Activated CD4-positive, CD25-positive, alpha-beta regulatory T cell treated with anti-CD3 and anti-CD28 coated beads, Interleukin-2, amount 50 U/mL, for 72 hours (primary cell): ENCODE data around the gene MEGF8.
A peak's percentile ranks its signal among the peaks of the same experiment; 100 is the strongest.

ENCODE experiments used
- DNase-seq: peaks from one replicate; pipeline ENCODE4 v3.0.0; 2021

Gene MEGF8

DNA sequence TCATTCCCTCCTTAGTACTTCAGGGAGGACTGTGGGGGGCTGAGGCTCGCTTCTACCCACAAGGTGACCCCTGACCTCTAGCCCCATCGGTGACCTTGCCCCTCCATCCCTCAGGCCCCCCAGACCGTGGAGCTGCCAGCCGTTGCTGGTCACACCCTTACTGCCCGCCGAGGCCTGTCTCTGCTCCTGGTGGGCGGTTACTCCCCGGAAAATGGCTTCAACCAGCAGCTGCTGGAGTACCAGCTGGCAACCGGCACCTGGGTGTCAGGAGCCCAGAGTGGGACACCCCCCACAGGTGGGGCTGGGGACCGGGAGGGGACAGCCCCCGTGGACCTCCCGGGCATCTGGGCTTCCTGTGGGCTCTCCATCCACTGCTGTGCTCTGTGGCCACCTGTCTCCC, 31.9 kb downstream of the MEGF8 start:
- DNase-seq, result no peak

DNA sequence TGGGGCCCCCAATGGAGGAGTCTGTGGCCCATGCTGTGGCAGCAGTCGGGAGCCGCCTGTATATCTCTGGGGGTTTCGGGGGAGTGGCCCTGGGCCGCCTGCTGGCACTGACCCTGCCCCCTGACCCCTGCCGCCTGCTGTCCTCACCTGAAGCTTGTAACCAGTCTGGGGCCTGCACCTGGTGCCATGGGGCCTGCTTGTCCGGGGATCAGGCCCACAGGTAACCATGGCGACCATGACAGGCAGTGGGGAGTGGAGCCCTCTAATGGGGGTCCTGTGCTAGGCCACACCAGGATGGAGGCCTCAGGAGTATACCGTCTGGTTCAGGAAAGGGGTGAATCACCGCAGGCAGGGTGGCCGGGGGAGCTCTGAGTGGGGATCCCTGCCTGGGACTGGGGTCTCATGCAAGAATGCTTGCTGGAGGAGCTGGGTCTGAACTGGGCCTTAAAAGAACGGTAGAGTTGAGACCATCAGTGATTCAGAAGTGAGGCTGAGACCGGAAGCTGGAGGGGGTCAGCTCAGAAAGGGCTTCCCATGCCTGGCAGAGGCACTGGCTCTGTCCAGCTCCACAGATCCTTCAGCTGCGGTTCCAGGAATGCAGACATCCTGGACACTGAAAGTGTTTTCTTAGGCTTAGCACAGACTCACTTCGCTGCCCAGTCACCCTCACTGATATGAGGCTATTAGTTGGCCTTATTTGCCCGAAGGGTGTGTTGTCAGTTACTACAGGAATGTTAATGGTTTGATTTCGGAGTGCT, 35.5 kb downstream of the MEGF8 start:
- no peak for DNase-seq

DNA sequence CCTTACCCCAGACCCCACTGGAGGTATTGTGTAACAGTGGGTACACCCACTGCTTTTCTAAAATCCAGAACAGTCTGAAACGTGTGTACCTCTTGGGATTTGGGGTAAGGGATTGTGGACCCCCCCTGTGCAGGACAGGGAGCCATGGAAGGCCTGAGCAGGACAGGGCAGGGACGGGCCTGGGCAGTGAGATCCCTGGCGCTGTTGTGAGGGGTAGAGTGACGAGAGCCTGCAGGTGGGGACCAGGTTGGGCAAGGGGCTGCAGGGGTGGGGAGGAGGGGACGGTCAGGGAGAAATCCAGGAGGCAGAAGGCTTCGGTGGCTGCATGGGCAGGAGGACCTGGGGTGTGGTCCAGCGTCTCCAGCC, 36.1 kb downstream of the MEGF8 start:
- no peak for DNase-seq

DNA sequence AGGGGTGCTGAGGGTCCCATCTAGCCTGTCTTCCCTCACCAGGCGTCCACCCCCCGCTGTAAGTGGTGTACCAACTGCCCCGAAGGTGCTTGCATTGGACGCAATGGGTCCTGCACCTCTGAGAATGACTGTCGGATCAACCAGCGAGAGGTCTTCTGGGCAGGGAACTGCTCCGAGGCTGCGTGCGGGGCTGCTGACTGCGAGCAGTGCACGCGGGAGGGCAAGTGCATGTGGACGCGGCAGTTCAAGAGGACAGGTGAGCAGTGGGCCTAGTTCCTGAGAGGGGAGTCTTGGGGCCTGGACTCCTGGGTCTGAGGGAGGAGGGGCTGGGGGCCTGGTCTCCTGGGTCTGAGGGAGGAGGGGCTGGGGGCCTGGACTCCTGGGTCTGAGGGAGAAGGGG, 36.9 kb downstream of the MEGF8 start:
- DNase-seq, result no peak

DNA sequence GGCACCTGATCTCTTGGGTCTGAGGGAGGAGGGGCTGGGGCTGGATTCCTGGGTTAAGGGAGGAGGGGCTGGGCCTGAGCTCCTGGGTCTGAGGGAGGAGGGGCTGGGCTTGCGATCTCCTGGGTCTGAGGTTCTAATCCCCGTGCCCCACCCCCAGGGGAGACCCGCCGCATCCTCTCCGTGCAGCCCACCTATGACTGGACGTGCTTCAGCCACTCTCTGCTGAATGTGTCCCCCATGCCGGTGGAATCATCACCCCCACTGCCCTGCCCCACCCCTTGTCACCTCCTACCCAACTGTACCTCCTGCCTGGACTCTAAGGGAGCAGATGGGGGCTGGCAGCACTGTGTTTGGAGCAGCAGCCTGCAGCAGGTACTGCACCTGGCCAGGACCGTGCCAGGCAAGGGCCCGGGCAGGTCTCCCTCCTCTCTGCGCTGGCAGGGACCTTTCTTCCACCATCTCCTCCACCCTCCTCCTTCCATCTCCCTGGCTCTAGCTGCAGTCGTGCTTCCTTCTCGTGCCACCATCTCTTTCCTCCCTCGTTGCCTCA, 37.5 kb downstream of the MEGF8 start:
- no peak for DNase-seq

DNA sequence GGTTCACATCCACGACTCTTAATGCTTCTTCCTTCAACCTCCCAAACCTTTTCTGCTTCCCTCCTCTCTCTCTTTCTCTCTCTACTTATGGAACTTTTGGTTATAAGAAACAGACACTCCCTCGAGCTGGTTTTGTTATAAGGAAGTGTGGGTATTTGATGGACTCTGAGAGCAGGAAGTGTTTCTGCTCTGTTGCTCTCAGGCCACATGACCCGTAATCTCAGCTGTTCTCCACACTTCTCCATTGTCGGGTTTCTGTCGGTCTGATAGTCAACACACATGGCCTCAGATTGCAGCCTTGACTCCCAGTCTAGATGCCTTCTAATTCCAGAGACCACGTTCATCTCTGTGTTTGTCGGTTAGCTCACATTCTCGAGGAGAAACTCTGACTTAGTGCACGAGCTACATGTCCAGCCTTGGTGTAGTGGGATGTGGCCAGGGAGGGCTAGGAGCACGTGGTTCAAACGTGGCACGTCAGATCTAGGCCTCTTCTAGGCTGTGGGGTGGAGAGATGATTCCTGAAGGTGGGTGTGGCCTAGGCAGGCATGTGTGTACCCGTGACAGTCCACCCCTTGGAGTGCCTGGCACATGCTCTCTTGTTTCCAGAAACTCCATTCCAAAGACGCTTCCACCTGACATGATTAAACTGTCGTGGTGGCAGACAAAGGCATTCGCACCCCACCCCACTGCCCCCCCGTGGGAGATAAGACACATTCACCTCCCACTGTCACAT, 38.3 kb downstream of the MEGF8 start:
- no peak for DNase-seq

- no peak for DNase-seq
Measured at GRCh38 chr19:42366673-42367072, 41.2 kb downstream of the MEGF8 start.

DNA sequence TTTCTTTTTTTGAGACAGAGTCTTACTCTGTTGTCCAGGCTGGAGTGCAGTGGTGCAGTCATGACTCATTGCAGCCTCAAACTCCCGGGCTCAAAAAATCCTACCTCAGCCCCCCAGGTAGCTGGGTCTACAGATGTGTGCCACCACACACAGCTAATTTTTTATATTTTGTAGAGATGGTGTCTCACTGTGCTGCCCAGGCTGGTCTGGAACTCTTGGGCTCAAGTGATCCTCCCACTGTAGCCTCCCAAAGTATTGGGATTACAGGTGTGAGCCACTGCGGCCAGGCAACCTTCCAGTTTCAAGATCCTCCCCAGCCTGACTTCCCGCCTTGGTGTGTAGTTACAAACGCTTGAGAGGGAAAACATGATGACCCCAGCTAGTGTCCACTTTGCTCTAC, 42.5 kb downstream of the MEGF8 start:
- no peak for DNase-seq

- no peak for DNase-seq
Measured at GRCh38 chr19:42368360-42368759, 42.9 kb downstream of the MEGF8 start.

- no peak for DNase-seq
Measured at GRCh38 chr19:42368765-42369164, 43.3 kb downstream of the MEGF8 start.

DNA sequence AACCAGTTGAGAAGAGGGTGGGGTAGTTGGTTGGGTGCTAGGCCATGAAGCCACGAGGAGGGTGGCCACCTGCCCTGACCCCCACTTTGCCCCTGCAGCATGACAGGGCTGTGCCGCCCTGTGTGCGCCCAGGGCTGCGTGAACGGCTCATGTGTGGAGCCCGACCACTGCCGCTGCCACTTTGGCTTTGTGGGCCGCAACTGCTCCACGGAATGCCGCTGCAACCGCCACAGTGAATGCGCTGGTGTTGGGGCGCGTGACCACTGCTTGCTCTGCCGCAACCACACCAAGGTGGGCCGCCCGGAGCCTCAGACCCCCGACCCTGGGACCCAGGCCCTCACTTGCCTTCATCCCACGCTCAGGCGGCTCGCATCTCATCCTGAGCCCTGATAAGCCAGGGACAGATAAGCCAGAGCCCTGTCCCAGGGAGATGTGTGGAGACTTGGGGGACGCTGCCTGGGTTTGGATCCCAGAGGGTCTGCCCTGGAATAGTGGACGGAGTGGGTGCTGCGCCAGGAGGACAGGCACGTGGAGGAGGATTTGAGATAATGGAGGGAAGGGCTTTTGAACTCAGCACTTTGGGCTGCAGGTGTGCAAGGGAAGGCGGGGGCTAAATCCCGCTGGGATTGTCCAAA, 44.1 kb downstream of the MEGF8 start:
- no peak for DNase-seq

DNA sequence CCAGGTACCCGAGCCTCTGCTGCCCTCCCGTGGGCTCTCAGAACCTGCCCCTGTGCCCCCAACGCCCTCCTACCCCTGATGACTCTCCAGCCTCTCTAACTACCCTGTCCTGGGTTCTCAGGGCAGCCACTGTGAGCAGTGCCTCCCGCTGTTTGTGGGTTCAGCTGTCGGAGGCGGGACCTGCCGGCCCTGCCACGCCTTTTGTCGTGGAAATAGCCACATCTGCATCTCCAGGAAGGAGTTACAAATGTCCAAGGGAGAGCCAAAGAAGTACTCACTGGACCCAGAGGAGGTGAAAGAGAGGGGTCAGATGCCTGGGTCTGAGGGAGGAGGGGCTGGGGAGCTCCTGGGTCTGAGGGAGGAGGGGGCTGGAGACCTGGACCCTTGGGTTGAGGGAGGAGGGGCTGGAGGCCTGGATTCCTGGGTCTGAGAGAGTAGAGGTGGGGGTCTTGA, 44.7 kb downstream of the MEGF8 start:
- no peak for DNase-seq

DNA sequence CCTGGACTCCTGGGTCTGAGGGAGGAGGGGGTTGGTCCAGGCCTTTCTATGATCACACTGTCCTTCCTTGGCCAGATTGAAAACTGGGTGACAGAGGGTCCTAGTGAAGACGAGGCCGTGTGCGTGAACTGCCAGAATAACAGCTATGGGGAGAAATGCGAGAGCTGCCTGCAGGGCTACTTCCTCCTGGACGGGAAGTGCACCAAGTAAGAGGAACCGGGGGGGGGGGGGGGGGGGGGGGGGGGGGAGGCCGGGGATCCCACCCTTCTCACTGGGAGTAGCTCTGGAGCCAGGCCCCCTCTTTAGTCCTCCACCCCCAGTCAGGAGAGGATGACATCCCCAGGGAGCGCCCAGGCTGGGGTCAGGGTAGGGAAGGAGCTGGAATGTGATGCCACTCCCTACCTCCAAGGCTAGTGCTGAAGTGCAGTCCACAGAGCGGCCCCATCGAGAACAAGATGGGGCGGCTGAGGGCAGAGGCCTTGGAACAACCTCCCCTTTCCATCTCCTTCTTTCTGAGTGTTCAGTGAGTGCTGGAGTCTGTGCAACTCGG, 45.3 kb downstream of the MEGF8 start:
- DNase-seq, result no peak

DNA sequence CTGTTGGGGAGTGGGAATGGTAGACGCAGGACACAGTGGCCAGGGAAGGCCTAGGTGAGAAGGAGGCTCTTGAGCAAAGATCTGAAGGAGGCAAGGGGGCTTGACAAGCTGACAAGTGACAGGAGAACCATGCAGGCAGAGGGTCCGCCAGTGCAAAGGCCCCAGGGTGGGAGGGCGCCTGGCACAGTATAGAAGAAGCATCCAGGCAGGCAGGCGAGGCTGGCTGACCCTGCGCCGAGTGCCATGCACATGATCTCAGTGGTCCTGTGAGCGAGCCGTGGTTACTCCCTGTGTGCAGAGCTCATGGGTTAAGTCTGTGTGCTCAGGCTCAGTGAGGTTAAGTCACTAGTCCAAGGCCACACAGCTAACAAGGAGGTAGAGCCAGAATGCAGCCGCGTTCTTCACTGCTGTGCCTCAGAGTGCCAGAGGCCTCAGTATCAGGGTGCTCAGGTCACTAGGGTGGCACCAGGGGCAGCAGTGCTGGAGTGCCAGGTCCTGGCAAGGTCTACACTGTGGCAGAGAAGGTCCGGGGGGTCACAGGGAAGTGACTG, 49.5 kb downstream of the MEGF8 start:
- DNase-seq, result no peak

- DNase-seq, result no peak
Measured at GRCh38 chr19:42375415-42376176, 50.2 kb downstream of the MEGF8 start.

DNA sequence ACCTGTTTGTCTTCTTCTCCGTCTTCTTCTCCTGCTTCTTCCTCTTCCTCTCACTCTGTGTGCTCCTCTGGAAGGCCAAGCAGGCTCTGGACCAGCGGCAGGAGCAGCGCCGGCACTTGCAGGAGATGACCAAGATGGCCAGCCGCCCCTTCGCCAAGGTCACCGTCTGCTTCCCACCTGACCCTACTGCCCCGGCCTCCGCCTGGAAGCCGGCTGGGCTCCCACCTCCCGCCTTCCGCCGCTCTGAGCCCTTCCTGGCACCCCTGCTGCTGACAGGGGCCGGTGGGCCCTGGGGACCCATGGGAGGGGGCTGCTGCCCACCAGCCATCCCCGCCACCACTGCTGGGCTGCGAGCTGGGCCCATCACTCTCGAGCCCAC, 50.7 kb downstream of the MEGF8 start:
- no peak for DNase-seq

GRCh38 chr19:42378225-42379215, 53.1 kb downstream of the MEGF8 start:
- DNase-seq, result no peak

DNA sequence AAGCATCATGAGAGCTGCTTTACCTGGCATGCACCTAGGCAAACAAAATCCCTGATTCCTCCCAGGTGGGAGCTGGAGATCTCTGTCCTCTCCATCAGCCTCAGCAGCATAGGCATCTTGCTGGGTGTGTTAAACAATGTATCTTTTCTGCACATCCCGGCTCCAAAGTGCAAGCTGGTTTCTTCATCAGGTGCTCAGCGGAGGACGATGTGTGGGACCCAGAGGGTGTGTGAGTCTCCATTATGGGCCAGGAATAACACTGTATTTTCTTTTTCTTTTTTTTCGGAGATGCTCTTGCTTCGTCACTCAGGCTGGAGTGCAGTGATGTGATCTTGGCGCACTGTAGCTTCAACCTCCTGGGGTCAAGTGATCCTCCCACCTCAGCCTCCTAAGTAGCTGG, 54.7 kb downstream of the MEGF8 start:
- no peak for DNase-seq

DNA sequence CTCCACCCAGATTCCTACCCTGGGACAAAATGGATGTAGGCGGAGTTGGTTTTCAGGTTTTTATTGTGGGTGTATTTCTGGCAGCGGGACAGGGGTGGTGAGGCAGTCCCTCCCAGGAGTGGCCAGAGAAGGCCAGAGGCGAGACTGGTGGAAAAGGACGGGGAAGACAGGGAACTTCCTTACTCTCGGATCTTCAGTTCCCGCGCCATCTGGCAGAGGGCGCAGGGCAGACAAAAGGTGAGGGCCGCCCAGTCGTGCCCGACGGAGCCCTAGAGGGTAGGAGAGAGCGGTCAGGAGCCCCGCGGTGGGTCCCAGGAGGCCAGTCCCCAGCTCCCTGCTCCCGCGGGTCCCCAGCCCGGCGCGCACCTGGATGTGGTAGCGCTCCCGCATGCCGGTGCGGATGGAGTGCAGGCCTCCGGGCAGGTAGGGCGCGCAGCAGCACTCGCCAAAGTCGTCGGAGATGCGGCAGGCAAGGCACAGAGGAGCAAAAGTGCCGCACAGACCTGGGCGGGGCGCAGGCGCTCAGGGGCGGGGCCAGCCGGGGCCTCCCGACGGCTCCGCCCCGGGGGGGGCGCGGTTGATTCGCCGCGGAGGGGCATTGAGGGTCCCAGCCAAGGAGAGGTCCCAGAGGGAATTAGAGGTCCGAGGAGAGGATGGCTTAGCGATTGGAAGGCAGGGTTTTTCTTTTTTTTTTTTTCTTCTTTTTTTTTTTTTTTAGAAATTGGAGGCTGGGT, 61.7 kb downstream of the MEGF8 start:
- peak; percentile 71 for DNase-seq

DNA sequence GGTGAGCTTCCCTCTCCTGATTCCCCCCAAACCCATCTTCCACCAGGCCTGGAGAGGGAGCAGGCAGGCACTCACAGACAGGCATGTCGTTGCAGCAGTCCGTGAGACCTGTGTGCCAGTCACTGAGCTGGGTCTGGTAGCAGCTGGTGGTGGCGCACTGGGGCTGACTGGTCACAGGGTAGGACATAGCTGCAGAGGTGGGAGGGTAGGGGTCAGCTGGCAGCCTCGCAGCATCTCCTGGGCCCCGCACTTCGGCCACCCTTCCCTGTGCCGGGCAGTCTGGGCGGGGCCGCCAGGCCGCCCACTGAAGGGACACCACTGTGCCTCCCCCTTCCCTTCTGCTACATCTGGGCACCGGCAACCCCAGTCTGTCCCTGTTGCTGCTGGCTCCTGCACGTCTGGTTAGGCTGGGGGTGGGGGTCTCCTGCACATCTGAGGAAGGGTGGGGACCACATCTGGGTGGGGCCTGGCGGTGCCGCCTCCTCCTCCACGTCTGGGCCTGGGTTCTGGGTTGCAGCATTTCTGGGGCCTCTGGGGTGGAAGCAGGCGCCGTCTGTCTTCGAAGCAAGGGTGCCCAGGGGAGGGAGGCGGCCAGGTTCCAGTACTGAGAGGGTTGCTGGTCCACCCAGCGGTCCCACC, 63.5 kb downstream of the MEGF8 start:
- no peak for DNase-seq
